ENCODE data around the gene KDM4C. TPM values are rescaled to one million over a fixed set of nuclear protein-coding genes. Genes with fewer than 3 reads are reported as not detected.
A peak's percentile ranks its signal among the peaks of the same experiment; 100 is the strongest.

Gene KDM4C
- total RNA-seq, 2 donors from 2014 or later = 45.4 to 59.9 TPM

DNA sequence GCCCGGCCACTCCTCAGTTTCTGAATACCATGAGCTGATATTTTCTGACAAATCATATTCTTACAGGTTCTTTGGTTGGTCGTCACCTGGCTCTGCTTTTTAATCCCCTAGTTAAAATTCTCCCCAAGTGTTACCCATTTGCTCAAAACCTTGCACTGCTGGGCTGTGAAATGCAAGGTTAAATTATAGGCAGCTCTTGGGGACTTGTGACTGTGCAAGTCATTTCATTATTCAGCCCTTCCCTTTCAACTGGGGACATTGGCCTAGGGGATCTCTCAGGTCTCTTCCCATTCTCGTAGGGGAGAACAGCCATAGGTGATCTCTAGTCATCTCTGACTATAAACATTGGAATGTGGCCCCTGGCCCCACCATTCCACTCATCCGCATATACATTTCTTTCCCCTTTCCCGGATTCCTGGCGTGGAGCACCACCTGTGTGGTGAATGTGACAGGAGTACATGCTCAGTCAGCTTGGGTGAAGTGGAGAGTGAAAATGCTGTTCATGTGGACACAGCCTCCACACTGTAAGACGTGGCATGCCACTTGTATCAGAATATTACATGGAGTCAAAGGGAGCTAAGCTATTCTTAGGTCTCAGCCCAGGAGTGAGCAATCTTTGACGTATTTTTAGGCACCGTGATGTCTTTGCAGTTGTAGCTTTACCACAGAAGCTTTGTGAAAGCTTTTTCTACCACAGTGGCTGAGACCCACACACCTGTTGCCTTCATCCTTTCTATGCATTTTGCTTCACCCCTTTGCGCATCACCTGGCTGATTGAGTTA, 386.7 kb downstream of the KDM4C start:
- Mint-ChIP-seq H3K9me3 (no peaks in the 10 kb centered on the region), H3K27ac (no peak overlapping the region), H3K36me3 (peaks cover 5 to 20% of the 10 kb centered on the region in 2 donors)
- DNase-seq (ENCODE audit: low spot score in 2 of 2) (no peak), ATAC-seq (no peak)

DNA sequence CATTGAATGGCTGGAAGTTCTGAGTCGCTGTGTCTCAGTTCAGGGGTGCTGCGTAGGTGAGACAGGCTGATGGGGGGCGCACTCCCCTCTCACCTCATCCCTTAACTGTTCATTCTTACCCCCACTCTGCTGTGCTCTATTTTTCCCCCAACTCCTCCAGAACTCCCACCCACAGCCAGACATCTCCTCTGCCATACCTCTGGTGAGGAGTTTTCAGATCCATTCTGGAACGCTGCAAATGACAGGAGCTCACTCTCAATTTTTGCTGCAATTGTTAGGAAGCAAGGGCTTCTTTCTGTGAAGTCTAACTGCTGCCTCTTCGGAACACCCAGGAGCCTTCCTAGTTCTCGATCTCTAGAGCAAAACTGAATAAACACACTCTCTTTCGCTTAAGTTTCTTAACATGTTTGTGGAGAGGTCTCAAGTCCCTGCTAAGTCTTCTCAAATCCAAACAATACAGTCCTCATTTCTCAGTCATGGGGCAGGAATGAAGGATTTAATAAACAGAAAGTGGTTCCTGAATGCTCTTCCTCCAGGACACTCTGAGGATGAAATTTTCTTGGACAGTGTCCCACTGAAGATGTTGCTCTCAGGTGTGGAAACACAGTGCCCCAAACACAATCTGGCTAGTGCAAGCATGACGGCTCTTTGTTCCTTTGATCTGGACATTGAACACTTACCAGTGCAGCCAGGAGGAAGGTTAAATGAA, 387.7 kb downstream of the KDM4C start:
- H3K9me3 Mint-ChIP-seq = no peaks in the 10 kb centered on the region
- peaks cover 5 to 19% of the 10 kb centered on the region in 2 donors for H3K36me3 Mint-ChIP-seq
- peak overlapping the region in 1 of 2 donors; percentile 7 for H3K27ac Mint-ChIP-seq
- DNase-seq (ENCODE audit: low spot score in 2 of 2) = no peak
- no peak for ATAC-seq

GRCh38 chr9:7146582-7146981, 388.8 kb downstream of the KDM4C start:
- Mint-ChIP-seq H3K9me3 (no peaks in the 10 kb centered on the region), H3K27ac (peak overlapping the region in 1 of 2 donors; percentile 19), H3K36me3 (peaks cover 5 to 11% of the 10 kb centered on the region in 2 donors)
- ATAC-seq (no peak), DNase-seq (ENCODE audit: low spot score in 2 of 2) (no peak)

GRCh38 chr9:7147121-7148090, 389.6 kb downstream of the KDM4C start:
- Mint-ChIP-seq H3K27ac (peak overlapping the region; percentile 15 to 19), H3K36me3 (peaks cover 5 to 15% of the 10 kb centered on the region in 2 donors)

GRCh38 chr9:7148243-7148765, 390.5 kb downstream of the KDM4C start:
- Mint-ChIP-seq H3K36me3 (peaks cover 6 to 20% of the 10 kb centered on the region in 2 donors), H3K9me3 (no peaks in the 10 kb centered on the region), H3K27ac (no peak overlapping the region)
- no peak for ATAC-seq
- DNase-seq (ENCODE audit: low spot score in 2 of 2) = no peak

More at GRCh38 chr9:7147121-7148090, 389.6 kb downstream of the KDM4C start:
- H3K9me3 Mint-ChIP-seq = no peaks in the 10 kb centered on the region
- no peak for ATAC-seq
- DNase-seq (ENCODE audit: low spot score in 2 of 2) = no peak

- Mint-ChIP-seq H3K9me3 (no peaks in the 10 kb centered on the region), H3K36me3 (peaks cover 14 to 24% of the 10 kb centered on the region in 2 donors), H3K27ac (peak overlapping the region in 1 of 2 donors; percentile 46)
- DNase-seq (ENCODE audit: low spot score in 2 of 2) (no peak), ATAC-seq (no peak)
These were observed 391.5 kb downstream of the KDM4C start for GRCh38 chr9:7149258-7149657.

GRCh38 chr9:7150153-7150890, 392.5 kb downstream of the KDM4C start:
- Mint-ChIP-seq H3K27ac (peak overlapping the region; percentile 46 to 55), H3K36me3 (peaks cover 14 to 24% of the 10 kb centered on the region in 2 donors), H3K9me3 (no peaks in the 10 kb centered on the region)
- no peak for DNase-seq (ENCODE audit: low spot score in 2 of 2)
- ATAC-seq = peak in 1 of 2 donors; percentile 26

DNA sequence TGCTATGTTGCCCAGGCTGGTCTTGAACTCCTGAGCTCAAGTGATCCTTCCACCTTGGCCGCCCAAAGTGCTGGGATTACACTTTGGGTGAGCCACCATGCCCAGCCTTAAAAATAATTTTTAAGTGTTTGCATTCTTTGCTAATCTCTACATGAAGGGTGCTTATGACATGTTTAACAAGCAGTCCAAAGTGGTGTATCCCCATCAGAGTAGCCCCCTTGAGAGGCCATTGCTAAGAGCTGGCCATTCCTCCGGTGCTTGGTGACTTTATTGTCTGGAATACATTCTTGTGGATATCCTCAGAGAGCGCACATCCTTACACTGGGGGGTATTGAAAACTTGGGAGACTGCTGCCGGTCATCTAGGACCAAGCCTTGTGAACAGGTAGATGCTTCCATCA, 395.4 kb downstream of the KDM4C start:
- Mint-ChIP-seq H3K27ac (no peak overlapping the region), H3K9me3 (no peaks in the 10 kb centered on the region), H3K36me3 (peaks cover 13 to 17% of the 10 kb centered on the region in 2 donors)
- DNase-seq (ENCODE audit: low spot score in 2 of 2) = no peak
- no peak for ATAC-seq

DNA sequence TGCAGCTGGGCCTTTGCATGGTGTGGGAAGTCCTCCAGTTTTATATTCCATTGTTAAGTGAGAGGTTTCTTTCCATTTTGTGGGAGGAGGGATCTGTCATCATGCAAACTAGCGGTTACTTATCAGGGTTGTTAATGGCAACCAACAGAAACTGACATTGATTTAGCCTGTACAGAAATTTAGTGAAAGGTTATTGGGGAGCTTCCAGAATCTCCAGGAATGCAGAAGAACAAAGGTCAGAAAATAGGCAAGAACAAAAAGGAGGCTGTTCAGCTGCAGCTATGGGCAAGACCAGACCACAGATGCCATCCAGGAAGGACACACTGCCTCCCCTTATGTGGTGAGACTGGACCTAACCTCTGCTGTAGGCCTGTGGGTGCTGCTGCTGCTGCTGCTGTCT, 395.8 kb downstream of the KDM4C start:
- Mint-ChIP-seq H3K27ac (no peak overlapping the region), H3K9me3 (no peaks in the 10 kb centered on the region), H3K36me3 (peaks cover 17% of the 10 kb centered on the region in 2 donors)
- no peak for DNase-seq (ENCODE audit: low spot score in 2 of 2)
- ATAC-seq = no peak

GRCh38 chr9:7154003-7154619, 396.3 kb downstream of the KDM4C start:
- Mint-ChIP-seq H3K27ac (no peak overlapping the region), H3K9me3 (no peaks in the 10 kb centered on the region), H3K36me3 (peaks cover 17 to 18% of the 10 kb centered on the region in 2 donors)
- DNase-seq (ENCODE audit: low spot score in 2 of 2) (no peak), ATAC-seq (no peak)

GRCh38 chr9:7154650-7155049, 396.9 kb downstream of the KDM4C start:
- Mint-ChIP-seq H3K27ac (no peak overlapping the region), H3K36me3 (peaks cover 17 to 18% of the 10 kb centered on the region in 2 donors), H3K9me3 (no peaks in the 10 kb centered on the region)
- DNase-seq (ENCODE audit: low spot score in 2 of 2) (no peak), ATAC-seq (no peak)

GRCh38 chr9:7161469-7161868, 403.7 kb downstream of the KDM4C start:
- DNase-seq (ENCODE audit: low spot score in 2 of 2) (no peak), ATAC-seq (no peak)
- peaks cover 16 to 22% of the 10 kb centered on the region in 2 donors for H3K36me3 Mint-ChIP-seq
- H3K9me3 Mint-ChIP-seq = no peaks in the 10 kb centered on the region
- no peak overlapping the region for H3K27ac Mint-ChIP-seq

DNA sequence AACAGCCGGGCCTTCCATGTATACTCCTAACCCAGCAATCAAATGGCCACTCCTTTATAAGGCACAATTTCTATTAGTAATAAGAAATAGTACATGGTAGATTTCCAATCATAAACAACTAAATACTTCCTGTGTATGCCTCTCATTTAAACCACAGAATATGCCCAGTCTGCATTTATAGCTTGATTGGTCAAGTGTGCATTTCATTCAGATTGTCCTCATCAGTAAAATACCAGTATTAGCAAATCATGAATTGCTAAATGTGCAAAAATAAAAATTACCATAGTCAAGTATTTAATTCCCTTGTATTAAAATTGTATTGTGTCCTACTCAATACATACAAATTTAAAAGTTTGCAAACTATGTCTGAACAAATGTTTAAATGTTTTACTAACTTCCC, 406.2 kb downstream of the KDM4C start:
- no peak overlapping the region for H3K27ac Mint-ChIP-seq
- no peak for DNase-seq (ENCODE audit: low spot score in 2 of 2)
- no peaks in the 10 kb centered on the region for H3K9me3 Mint-ChIP-seq
- ATAC-seq = no peak
- peaks cover 11 to 14% of the 10 kb centered on the region in 2 donors for H3K36me3 Mint-ChIP-seq

DNA sequence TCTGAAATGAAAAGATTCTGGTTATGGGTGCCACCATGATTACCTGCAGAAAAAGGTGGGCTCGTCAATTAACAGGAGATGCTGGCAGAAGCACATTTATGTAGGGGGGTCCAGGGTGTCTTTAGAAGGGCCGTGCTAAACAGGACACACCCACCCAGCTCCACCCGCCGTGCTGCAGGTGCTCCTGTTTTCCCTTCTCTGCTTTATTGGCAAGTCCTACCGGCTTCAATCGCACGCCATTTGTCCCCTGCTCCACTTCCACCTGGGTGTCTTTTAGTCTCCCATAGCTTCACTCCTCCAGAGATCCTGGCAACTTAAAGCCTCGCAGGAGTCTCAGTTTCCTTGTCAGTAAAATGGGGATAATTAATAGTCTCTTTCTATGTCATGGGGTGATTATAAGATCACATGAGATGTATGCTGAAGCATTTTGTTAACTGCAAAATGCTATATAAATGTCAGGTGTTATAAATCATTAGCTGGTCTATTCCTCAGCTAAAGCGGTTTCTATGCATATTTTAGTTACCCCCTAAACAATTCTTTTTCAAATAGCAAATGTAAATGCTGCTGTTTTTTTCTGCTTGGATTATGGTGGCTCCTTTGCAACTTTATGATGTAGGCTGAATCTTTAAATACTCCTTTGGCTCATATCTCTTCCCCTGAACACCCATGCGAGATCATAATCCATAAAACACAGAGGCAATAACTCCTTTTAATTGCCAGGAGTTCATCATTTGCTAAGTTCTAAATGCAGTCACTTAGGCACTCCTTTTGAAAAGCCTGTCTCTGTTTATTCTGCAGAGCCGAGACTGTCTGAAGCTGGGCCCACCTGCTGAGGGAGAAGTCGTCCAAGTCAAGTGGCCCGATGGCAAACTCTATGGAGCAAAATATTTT, 406.9 kb downstream of the KDM4C start:
- peaks cover 13 to 16% of the 10 kb centered on the region in 2 donors for H3K36me3 Mint-ChIP-seq
- DNase-seq (ENCODE audit: low spot score in 2 of 2) = no peak
- no peak overlapping the region for H3K27ac Mint-ChIP-seq
- ATAC-seq = no peak
- H3K9me3 Mint-ChIP-seq = no peaks in the 10 kb centered on the region

Measured in activated naive CD4-positive, alpha-beta T cell treated with anti-CD3 and anti-CD28 coated beads, Interleukin-2, amount 50 U/mL, for 72 hours (primary cell).